Placental pericyte (primary cell): Measurements from ENCODE around the gene TDRD7. TPM values are rescaled to one million over a fixed set of nuclear protein-coding genes. Genes with fewer than 3 reads are reported as not detected.

Source experiments
- small RNA-seq: library from RNA; depleted of rRNA; stranded (forward); fragments of <200 nt; gene quantifications from one replicate; pipeline ENCODE3, GENCODE V24; 2012; ENCODE audit warnings: low replicate concordance
- total RNA-seq: library from RNA; depleted of rRNA; stranded (reverse); fragments of >200 nt; gene quantifications from 2 replicates; pipeline ENCODE4 v1.2.3, GENCODE V29; 2012

The TDRD7 gene, protein sequence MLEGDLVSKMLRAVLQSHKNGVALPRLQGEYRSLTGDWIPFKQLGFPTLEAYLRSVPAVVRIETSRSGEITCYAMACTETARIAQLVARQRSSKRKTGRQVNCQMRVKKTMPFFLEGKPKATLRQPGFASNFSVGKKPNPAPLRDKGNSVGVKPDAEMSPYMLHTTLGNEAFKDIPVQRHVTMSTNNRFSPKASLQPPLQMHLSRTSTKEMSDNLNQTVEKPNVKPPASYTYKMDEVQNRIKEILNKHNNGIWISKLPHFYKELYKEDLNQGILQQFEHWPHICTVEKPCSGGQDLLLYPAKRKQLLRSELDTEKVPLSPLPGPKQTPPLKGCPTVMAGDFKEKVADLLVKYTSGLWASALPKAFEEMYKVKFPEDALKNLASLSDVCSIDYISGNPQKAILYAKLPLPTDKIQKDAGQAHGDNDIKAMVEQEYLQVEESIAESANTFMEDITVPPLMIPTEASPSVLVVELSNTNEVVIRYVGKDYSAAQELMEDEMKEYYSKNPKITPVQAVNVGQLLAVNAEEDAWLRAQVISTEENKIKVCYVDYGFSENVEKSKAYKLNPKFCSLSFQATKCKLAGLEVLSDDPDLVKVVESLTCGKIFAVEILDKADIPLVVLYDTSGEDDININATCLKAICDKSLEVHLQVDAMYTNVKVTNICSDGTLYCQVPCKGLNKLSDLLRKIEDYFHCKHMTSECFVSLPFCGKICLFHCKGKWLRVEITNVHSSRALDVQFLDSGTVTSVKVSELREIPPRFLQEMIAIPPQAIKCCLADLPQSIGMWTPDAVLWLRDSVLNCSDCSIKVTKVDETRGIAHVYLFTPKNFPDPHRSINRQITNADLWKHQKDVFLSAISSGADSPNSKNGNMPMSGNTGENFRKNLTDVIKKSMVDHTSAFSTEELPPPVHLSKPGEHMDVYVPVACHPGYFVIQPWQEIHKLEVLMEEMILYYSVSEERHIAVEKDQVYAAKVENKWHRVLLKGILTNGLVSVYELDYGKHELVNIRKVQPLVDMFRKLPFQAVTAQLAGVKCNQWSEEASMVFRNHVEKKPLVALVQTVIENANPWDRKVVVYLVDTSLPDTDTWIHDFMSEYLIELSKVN
- 9.0 and 9.7 TPM in 2 replicates for total RNA-seq

DNA sequence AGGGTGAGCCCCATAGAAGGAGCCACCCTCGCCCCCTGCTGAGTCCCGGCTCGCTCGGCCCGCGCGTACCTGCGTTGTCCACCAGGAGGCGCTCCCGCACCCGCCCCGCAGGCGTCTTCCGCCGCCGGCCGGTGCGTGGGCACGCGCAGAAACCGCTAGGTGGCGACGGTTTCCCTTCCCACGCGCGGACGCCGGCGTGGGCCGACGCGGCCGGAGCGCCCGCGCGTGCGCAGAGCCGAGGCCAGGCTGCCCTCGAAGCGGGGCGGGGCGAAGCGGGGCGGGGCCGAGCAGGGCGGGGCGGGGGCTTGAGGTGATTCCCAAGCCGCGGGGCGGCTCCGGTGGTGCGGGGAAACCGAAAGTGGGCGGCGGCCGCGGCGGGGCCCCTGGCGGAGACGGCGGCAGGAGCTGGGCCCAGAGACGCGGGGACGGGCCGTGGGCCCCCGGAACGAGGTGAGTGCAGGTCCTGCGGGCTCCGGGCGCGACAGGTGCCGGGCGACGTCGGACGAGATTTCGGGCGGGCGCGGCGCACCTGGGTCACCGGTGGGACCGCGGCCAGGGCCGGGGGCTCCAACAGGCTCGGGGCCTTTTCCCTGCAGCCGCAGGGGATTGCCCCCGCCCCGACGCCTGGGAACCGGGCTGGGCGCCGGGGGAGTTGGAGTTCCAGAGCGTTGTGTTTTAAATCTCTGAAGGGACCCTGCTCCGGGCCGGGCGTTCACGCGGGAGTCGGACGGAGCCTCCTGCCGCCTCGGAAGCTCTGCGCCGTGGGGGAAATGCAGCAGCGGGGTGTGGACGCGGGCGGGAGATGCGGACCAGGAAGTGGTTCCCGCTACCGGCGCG is at the start of gene TDRD7:
TDRD7 (plus strand) TSS at position 308 of the 837 bp plus-strand sequence. CDS start 16,370 bp downstream, outside the sequence.

DNA sequence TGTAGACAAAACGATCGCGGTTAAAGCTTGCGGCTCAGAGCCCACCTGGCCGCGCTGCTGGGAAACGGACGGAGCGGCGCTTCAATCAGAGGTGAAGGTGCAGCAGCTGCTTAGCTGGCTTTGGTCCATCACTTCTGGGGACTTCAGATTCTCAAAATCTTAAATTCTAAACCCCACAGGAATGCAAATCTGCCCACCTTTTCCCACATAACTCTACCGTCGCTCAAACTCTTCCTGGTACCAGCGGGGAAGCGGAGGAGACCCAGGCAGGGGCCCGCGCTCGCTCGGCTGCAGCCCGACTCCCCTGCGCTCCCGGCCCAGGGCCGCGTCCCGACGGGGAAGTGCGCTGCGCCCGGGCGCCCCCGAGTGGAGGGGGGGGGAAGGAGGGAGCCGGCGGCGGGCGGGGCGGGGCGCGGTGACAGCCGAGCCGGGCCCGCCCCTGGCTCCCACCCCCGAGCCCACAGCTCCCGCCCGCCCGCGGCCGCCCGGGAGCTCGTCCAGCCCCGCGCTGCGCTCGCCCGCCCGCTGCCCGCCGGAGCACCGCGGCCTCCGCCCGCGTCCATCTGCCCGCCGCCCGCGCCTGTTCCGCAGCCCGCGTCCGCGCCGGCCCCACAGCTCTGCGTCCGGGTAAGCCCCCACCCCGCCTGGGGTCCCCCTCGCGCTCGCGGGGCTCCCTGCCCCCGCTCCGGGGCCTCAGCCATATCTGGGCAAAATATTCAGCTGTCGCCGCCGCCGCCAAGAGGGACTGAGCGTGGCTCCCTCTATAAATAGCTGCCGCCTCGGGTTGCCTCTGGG is 89.5 kb downstream of the TDRD7 start, which contains the start of gene TMOD1:
TMOD1 (plus strand) TSS at position 490 of the 795 bp plus-strand sequence. CDS start 22,523 bp downstream, outside the sequence.

Small RNAs within 50 kb of the gene (small RNA-seq; reads per million reads assigned to genes)
- gene MIR1302-8: not detected

Other genes with a start within 250 kb of the TDRD7 start
- 0.14 and 0.88 TPM in 2 replicates for gene CCDC180, start 104.4 kb upstream of the TDRD7 start, total RNA-seq
- gene TMOD1, start 89.6 kb downstream of the TDRD7 start, total RNA-seq: 0.43 TPM in 1 of 2 replicates, not detected in the other
- gene TSTD2, start 221.3 kb downstream of the TDRD7 start, total RNA-seq: 15.1 and 15.9 TPM in 2 replicates
- 25.6 and 52.3 TPM in 2 replicates for gene NCBP1, start 221.7 kb downstream of the TDRD7 start, total RNA-seq